ENCODE data around the gene OCA2.
A peak's percentile ranks its signal among the peaks of the same experiment; 100 is the strongest.
"Not testable (repeated sequence)": the region's sequence is repeated elsewhere in the genome, so short reads cannot be mapped to it uniquely, and the experiment has no call there.

The OCA2 gene

GRCh38 chr15:28125673-28126651, 26.8 kb upstream of the OCA2 start:
- FAIRE-seq (peak; percentile 35), DNase-seq (ENCODE audit: insufficient read length, low spot score) (peak; percentile 54)
- TF ChIP-seq CTCF (IDR thresholded peaks at IDR 0.05; ENCODE audit: insufficient read depth, missing control alignments) = peak; percentile 60

- FAIRE-seq (no peak), DNase-seq (ENCODE audit: insufficient read length, low spot score) (no peak)
- no peak for TF ChIP-seq CTCF (IDR thresholded peaks at IDR 0.05; ENCODE audit: insufficient read depth, missing control alignments)
Measured at GRCh38 chr15:28124841-28125240, 25.7 kb upstream of the OCA2 start.

- TF ChIP-seq CTCF (IDR thresholded peaks at IDR 0.05; ENCODE audit: insufficient read depth, missing control alignments) = peak; percentile 75
- FAIRE-seq (no peak), DNase-seq (ENCODE audit: insufficient read length, low spot score) (peak; percentile 54)
Measured at GRCh38 chr15:28123408-28124023, 24.4 kb upstream of the OCA2 start.

- no peak for TF ChIP-seq CTCF (IDR thresholded peaks at IDR 0.05; ENCODE audit: insufficient read depth, missing control alignments)
- no peak for DNase-seq (ENCODE audit: insufficient read length, low spot score)
- FAIRE-seq = no peak
Measured at GRCh38 chr15:28122038-28122949, 23.2 kb upstream of the OCA2 start.

GRCh38 chr15:28121577-28121976, 22.5 kb upstream of the OCA2 start:
- FAIRE-seq; DNase-seq (ENCODE audit: insufficient read length, low spot score): not testable (repeated sequence)

GRCh38 chr15:28120359-28120640, 21.2 kb upstream of the OCA2 start:
- DNase-seq (ENCODE audit: insufficient read length, low spot score) (no peak), FAIRE-seq (no peak)
- TF ChIP-seq CTCF (IDR thresholded peaks at IDR 0.05; ENCODE audit: insufficient read depth, missing control alignments) = no peak

- FAIRE-seq = no peak
- no peak for DNase-seq (ENCODE audit: insufficient read length, low spot score)
- no peak for TF ChIP-seq CTCF (IDR thresholded peaks at IDR 0.05; ENCODE audit: insufficient read depth, missing control alignments)
Measured at GRCh38 chr15:28118531-28118930, 19.4 kb upstream of the OCA2 start.

All from D721Med (cell line).